Activated CD8-positive, alpha-beta memory T cell treated with anti-CD3 and anti-CD28 coated beads for 36 hours (primary cell): ENCODE measurements around the gene SORBS1. TPM values are rescaled to one million over a fixed set of nuclear protein-coding genes. Genes with fewer than 3 reads are reported as not detected.

ENCODE experiments used
- CTCF ChIA-PET: fragments of 350-600 bp; sonication (Branson Sonifier 250); formaldehyde crosslinking; loops from one replicate; lab custom pipeline; 2021; ENCODE audit warnings: antibody characterized with exemption; lab: Charles Lee
- POLR2A ChIA-PET: fragments of 350-600 bp; sonication (Branson Sonifier 250); formaldehyde crosslinking; loops from one replicate; lab custom pipeline; 2021; ENCODE audit warnings: antibody characterized with exemption; lab: Charles Lee
- total RNA-seq, 2 experiments: library from RNA; stranded (reverse); gene quantifications; one replicate each; pipeline ENCODE4 v1.2.3, GENCODE V29; 2021

The SORBS1 gene
- total RNA-seq, 2 experiments from 2014 or later: 0.95 to 0.96 TPM

DNA sequence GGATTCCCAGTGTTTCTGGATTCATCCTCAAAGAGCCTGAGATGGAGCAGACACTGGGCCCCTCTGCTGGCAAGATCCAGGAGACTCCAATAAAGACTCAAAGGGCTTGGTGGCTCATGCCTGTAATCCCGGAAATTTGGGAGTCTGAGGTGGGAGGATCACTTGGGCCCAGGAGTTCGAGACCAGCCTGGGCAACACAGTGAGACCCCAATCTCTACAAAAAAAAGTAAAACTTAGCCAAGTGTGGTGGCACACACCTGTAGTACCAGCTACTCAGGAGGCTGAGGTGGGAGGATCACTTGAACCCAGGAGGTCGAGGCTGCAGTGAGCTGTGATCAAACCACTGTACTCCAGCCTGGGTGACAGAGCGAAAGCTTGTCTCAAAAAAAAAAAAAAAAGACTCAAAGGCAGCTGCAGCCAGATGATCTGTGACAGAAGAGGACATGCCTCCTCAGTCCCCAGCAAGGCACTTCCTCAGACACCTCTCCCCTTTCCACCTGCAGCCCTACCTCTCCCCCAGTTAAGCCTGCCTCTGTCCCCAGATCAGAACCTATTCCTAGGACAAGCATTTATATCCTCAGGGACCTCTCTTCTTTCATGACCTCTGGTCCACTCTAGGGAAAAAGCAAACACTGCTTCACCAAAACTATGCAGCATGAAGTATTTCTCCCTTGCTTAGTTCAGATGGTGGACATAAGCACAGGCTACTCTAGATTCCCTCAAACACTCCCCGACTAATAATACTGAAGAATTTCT is 298.2 kb downstream of the SORBS1 start:
- CTCF ChIA-PET: no interaction called here
- POLR2A ChIA-PET: no interaction called here

DNA sequence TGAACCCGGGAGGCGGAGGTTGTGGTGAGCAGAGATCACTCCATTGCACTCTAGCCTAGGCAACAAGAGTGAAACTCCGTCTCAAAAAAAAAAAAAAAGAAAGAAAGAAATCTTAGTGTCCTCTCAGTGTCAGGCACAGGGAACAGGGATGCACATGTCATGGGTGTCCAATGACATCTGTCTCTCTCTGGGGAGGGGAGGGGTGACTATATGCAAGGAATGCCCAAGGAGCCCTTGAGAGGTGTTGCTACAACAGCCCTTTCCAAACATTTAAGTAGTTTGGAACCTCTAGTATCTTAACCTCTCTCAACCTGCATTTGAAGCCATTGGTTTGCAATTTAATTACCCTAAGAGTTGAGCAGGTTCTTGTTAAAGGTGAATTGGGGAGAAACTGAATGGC is 299.2 kb downstream of the SORBS1 start:
- CTCF ChIA-PET: no interaction called here
- POLR2A ChIA-PET: no interaction called here

Other genes starting within 250 kb of the SORBS1 start
- 100 to 1,000 TPM; 109 to 121 TPM for gene ALDH18A1, start 95.3 kb upstream of the SORBS1 start, total RNA-seq
- gene TCTN3, start 132.6 kb upstream of the SORBS1 start, total RNA-seq: 10 to 100 TPM; 31.5 to 32.3 TPM
- gene ENTPD1, start 194.8 kb upstream of the SORBS1 start, total RNA-seq: 1 to 10 TPM; 8.5 to 9.7 TPM